HG03469 (cell line): Measurements from ENCODE around the gene ACBD3.
"Not testable (repeated sequence)": the region's sequence is repeated elsewhere in the genome, so short reads cannot be mapped to it uniquely, and the experiment has no call there.

ENCODE experiments used
- ATAC-seq: cut with Tn5 transposase; IDR thresholded peaks from one replicate; pipeline ENCODE4 v1.9.1; 2021; ENCODE audit warnings: mild to moderate bottlenecking, moderate library complexity, moderate number of reproducible peaks; ENCODE audit not compliant: unreplicated experiment

Gene ACBD3

GRCh38 chr1:226186124-226187018 lies at the start of gene ACBD3:
Gene ACBD3 (minus strand): TSS chr1:226186741. CDS start chr1:226186675, 66 bp downstream.
- peak; percentile 75 for ATAC-seq

- no peak for ATAC-seq
These were observed 47.3 kb upstream of the ACBD3 start for GRCh38 chr1:226233806-226234205.

GRCh38 chr1:226233293-226233692 lies 46.8 kb upstream of the ACBD3 start:
- no peak for ATAC-seq

GRCh38 chr1:226226601-226227000 lies 40.1 kb upstream of the ACBD3 start:
- no peak for ATAC-seq

GRCh38 chr1:226223786-226224244 lies 37.3 kb upstream of the ACBD3 start:
- ATAC-seq = peak; percentile 57

GRCh38 chr1:226223157-226223785 lies 36.7 kb upstream of the ACBD3 start, which contains the start of gene MIXL1:
Gene MIXL1 (plus strand): TSS chr1:226223664. CDS start chr1:226223682, 18 bp downstream.
- ATAC-seq = peak; percentile 13

- ATAC-seq = no peak
These were observed 36.1 kb upstream of the ACBD3 start for GRCh38 chr1:226222686-226223085.

- no peak for ATAC-seq
These were observed 34.1 kb upstream of the ACBD3 start for GRCh38 chr1:226220473-226221189.

- no peak for ATAC-seq
These were observed 30.7 kb upstream of the ACBD3 start for GRCh38 chr1:226217273-226217672.

GRCh38 chr1:226216056-226216455 lies 29.5 kb upstream of the ACBD3 start:
- ATAC-seq = no peak

GRCh38 chr1:226215239-226215638 lies 28.7 kb upstream of the ACBD3 start:
- no peak for ATAC-seq

- no peak for ATAC-seq
These were observed 26.0 kb upstream of the ACBD3 start for GRCh38 chr1:226212545-226212944.

- no peak for ATAC-seq
These were observed 24.8 kb upstream of the ACBD3 start for GRCh38 chr1:226211181-226211821.

- no peak for ATAC-seq
These were observed 24.1 kb upstream of the ACBD3 start for GRCh38 chr1:226210571-226211176.

- no peak for ATAC-seq
These were observed 22.9 kb upstream of the ACBD3 start for GRCh38 chr1:226209307-226210059.

GRCh38 chr1:226207048-226207447 lies 20.5 kb upstream of the ACBD3 start:
- ATAC-seq = no peak

- ATAC-seq = no peak
These were observed 17.7 kb upstream of the ACBD3 start for GRCh38 chr1:226204198-226204597.

GRCh38 chr1:226203655-226204054 lies 17.1 kb upstream of the ACBD3 start:
- no peak for ATAC-seq

- ATAC-seq = no peak
These were observed 16.7 kb upstream of the ACBD3 start for GRCh38 chr1:226203240-226203639.

- not testable (repeated sequence) for ATAC-seq
These were observed 16.1 kb upstream of the ACBD3 start for GRCh38 chr1:226202666-226203065.
